HUDEP-2 (cell line): ENCODE data around the gene UPP2.

Source experiments
- DNase-seq, 76 experiments: peaks; one replicate each; lab custom pipeline; 2025; ENCODE audit not compliant: unreplicated experiment in 76 of 76; lab: John Stamatoyannopoulos, UW

Gene UPP2

DNA sequence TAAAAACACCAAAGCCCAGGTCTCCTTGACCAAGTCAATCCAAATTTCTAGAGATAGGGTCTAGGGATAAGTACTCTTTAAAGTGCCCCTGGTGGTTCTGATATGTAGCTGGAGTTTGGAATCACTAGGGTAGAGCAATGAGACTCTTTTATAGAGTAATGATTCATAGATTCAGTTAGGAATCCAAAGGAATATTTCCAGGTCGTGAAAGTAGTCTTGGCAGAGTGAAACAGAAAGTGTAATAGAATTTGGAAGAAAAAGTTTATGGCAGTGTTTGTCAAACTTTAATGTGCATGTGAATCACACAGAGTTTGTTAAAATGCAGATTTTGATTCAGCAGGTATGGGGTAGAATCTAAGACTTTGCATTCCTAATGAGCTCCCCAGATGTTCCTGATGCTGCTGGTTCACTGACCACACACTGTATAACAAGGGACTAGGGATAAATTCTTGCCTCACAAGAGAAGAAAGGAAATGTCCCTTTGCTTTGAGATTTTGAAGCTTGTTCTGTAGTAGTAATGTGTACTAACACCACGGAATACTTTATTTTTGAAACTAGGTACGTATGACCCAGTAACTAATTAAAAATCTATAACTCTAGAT, 1.8 kb downstream of the UPP2 start:
- no peak for DNase-seq

DNA sequence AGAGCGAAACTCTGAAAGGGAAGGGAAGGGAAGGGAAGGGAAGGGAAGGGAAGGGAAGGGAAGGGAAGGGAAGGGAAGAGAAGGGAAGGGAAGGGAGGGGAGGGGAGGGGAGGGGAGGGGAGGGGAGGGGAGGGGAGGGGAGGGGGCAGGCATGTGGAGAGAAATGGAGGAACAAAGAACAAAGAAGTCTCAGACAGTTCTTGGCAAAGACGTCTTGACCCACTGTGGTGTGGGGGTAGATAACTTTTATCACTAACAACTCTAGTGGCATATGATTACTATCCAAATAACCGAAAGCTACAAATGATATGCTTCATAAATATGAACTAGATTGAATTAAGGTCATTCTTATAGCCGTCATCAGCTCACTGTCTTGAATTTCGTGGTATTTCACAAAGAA, 3.2 kb downstream of the UPP2 start:
- DNase-seq, result no peak

DNA sequence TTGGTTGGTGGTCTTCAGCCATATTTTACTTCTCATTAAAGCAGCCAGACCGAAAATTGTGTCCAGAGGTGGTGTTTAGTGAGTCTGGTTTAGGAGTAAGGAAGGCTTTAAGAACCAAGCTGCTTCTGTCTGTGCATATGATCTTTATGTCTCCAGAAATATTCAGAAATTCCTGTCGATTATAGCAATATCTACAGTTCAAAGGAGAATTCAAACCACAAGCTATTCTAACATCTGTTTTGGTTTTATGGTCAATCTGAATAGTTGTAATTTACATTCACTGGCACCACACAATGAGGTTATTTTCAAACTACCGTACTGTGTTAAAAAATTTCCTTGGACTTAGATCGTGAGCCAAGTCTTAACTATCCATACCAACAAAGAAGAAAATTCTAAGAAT, 11.3 kb downstream of the UPP2 start:
- no peak for DNase-seq

DNA sequence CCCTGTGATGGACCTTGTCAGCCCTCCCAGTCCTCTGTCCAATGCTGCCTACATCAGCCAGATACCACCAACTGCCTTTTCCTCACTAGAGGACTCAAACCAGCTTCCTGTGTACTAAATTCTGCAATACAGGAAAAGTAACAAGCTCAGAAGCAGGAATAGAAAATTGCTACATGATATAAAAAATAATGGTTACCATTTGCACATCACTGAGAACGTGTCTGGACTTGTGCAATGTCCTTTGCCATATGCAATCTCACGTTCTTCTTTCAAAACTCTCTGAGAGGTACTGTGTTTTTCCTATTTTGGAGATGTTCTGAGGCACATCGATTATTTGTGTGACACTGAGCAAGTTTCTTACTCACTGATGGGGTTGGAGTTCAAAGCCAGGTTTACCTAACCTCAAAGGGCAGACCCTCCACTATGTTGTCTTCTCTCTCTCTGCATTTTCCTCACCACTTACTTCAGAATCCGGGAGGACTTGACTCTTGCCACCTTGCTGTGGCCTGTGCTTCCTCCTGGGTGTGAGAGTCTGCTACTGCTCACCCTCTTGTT, 12.1 kb downstream of the UPP2 start:
- no peak for DNase-seq

DNA sequence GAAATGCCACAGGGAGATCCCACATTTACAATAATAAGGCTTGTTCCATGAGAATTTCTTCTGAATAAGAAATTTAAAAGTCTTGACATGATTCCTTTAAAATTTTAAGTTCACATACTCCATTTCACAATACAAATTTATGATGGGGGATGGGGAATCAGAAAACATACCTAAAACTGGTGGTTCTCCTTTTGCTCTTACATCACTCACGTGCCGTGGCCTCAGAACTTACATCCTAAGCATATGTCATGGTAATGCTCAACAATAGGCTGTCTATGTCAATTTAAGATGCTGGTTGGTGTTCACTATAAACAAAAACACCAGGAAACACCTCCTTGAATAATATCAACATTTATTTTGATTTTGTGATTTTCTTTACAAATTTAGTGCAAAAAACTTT, 12.8 kb downstream of the UPP2 start:
- no peak for DNase-seq

DNA sequence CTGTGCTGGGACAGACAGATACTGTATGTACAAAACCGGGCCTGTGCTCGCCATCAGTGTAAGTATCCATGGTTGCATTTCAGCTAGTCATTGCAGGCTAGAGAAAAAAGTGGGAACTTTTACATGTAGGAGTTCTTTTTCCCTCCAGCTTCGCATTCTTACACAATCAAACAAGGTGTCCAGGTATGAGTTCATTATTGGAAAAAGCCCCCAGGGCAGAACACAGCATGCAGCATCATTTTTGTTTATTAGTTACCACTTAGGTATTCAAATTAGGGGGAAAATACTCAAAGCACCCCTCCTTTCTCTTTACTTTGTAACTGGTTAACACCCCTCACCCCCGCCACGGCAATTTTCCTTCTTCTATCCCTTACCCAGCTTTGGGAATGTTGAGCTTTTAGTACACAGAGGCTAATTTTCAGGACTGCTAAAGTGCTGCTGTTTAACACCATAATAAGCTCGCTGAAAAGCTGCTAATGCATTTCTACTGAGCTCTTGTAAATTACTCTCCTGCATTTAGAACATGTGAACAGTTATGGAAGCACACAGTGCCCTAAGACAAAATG, 13.6 kb downstream of the UPP2 start:
- DNase-seq, result no peak

DNA sequence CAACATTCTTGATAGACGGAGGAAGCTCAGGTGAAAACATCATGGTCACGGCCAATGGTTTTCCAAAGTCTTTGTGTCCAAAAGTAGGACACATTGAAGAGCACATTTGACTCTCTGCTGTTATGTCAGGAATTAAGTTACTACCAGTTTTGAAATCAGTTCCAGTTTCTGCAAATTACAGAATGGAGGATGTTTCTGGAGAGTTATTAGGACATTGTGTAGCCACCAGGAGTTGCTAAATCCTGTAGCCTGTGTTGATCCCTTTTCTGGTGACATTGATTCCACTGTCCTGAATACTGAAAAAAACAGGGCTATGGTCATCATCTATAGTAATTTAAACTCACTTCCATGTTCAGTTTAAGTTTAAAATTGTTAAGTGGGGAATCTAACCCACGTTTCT, 15.3 kb downstream of the UPP2 start:
- DNase-seq, result no peak

DNA sequence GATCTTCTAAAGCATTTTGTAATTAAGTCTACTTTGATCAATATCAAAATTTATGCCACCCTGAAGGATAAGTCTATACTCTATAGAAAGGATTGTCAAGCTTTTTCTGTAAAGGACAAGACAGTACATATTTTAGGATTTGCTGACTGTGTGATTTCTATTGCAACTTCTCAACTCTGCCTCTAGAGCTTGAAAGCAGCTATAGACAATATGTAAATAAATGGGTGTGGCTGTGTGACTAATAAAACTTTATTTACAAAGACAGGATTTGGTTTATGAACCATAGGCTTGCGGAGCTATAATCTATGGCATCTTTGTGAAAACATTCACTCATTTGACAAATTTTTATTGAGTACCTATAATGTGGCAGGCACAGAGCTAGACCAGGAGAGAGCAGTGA, 18.4 kb downstream of the UPP2 start:
- no peak for DNase-seq

DNA sequence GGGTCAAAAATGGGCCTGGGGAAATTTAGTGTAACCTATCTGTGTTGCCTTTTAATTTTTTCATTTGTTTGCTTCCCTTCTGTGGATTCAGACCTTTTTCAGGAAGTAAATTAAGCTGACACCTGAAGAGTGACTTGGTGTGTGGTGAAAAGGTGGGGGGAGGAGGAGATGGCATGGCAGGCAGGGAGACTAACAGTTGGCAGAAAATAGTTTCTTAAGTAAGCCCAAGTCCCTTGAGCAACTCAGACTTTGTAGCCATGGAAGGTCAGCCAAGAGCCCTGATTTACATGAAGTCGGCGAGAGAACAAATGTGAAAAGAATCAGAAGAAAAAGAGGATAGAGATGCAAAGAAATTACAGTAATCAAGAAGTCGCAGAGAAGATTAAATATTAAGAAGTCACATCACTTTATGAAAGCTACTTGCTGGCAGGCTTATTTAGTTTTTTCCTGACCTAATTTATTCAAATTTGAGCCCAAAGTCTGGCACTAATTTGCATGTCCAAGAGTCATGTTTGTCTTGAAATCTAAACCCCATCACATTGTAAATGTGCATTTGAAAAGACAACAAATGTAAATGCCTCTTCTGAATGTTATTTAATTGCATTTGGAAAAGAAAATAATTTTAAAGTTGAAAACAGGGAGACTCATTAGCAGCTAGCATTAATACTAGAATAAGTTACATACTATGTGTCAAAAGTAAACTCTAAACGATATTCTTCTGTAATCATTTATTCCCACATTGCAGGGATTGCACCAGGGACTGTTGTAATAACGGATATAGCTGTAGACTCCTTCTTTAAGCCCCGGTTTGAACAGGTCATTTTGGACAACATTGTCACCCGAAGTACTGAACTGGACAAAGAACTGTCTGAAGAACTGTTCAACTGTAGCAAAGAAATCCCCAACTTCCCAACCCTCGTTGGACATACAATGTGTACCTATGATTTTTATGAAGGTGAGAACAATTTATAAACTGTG, 19.3 kb downstream of the UPP2 start:
- no peak for DNase-seq

DNA sequence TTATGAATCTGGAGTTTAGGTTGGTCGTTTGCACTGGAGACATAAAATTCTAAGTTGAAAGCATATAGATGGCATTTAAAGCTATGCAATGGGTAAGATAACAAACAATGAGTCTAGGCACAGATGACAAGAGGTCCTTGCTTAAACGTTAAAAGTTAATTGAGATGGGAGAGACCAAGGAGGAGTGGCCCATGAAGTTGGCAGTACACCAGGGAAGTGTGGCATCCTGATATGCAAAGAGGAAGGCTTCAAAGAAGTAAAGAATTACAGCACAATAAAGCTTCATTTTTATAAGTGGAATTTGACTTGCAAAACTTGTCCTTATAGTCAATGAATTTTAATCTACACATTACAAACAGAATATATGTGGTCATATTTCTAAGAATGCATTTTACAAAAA, 23.2 kb downstream of the UPP2 start:
- no peak for DNase-seq

DNA sequence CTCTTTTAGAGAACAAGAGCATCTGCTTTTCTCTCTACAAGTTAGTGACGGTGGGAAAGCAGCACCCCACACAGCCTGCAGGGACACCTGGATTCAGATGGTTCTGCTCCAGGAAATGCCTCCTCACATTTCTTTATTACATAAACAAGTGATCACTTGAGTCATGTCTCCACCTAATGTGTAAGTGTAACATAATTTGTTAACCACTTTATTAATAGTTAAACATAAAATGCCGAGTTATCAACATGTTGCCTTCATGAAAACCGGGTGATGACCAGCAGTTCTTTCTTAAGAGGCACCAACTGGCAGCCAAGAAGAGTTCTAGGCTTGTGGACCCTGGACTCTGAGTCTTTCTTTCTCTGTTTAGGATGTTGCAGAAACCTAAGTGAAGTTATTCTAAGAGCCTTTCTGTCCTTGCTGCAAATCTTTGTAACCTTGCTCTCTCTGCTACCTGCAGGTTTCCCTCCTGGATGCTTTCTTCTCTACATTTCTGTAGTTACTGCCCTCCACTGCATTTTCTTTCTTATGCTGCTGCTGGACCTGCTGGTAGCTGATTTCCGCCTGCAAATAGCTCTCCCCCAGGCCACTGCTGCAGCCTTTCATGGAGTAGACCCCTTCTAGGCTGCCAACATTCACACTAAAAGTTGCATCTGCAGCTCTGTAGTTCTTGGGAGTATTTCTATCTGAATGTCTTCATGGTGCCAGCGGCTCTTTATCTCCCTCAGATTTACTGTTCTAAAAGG, 24.3 kb downstream of the UPP2 start:
- no peak for DNase-seq

DNA sequence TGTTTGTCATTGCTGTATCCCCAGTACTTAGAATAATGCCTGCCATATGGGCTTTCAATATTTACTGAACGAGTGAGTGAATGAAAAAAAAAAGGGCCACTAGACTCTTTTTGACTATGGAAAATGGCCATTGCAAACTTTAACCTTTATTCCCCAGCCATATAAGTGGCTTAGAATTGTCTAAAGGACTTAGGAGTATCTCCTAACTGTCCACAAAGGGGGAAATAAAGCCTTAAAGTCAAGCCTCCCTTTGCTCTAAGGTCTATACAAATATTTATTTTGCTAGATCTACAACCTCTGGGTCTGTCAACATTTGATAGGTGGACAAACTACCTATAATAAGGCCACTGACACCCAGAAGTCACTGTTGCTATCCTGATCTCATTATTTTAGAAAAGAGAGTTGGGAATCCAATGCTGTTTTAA, 25.7 kb downstream of the UPP2 start:
- no peak for DNase-seq

DNA sequence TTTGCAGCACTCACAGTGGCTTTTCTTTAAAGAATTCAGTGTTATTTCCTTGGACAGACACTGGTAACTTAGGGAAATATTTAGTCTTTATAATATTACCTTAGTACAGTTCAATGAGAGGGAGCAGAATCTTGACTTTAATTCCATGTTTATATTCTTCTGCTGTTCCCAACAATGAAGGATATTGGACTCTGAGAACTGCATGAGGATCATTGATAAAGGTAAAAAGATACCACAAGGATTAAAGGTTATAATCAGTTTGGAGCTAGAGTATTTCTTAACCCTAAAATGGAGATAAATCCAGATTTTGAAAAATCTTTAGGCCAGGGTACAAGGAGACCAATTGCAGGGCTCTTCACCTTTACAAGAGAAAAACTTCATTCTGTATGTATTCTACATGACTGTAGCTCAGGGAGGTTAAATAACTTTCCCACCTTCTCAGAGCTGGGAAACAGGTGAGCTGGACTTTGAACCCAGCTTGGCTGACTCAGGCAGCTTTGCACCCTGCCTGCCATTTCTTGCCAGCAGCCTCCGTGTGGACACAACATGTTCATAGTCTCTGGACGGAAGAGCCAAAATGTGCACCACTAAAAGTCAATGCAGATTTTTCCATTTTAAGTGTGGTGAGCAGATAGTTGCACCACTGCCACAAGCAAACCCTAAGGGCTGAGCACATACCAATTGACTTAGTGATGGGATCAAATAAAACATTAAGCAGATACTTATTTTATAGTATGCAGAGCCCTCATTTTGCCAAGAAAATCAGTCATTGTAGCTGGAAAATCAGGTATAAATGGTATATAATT, 26.7 kb downstream of the UPP2 start:
- no peak for DNase-seq

DNA sequence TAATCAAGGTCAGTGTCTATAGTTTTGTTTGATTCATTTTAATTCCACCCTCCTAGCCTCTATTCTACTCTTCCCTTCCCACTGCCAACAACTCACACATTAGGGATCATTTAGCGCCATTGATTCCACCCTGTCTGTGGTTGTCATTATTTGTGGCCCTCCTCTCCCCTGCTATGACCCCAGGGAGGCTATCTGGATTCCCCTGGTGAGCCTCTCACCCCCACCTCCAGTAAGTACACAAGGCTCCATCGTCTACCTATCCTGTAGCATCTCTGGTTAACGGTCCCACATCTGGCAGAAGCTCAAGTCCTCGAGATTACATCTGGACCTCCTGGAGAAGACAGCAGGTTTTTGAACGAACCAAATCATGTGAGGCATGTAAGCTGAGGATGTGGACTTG, 27.4 kb downstream of the UPP2 start:
- DNase-seq, result no peak

DNA sequence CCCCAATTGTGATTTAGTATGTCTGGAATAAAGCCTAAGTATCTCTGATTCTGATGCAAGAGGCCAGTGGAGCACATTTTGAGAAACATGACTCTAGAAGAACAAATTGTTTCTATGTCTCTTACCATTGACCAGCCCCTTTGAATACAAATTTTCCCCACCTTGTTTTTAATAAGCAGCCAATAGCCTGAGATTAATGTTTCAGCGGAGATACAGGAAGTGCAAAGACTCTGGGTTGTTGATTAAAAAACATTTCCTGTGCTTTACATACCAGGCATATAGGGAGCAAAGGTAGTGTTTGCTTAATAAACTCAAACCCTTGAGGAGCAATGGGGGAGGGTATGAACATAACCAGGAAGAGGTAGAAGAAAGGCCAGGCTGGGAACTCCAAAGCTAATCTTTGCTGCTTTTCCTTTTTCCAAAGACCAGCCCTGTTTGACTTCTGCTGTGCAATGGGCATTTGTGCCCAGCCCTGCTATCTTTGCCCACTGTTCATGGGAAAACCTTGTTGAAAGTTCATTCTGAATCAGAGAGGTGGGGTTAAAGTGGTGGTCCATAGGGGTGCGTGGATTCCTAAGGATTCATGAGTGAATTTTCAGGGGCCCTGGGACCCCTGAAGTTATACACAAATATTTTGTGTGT, 29.3 kb downstream of the UPP2 start:
- no peak for DNase-seq

DNA sequence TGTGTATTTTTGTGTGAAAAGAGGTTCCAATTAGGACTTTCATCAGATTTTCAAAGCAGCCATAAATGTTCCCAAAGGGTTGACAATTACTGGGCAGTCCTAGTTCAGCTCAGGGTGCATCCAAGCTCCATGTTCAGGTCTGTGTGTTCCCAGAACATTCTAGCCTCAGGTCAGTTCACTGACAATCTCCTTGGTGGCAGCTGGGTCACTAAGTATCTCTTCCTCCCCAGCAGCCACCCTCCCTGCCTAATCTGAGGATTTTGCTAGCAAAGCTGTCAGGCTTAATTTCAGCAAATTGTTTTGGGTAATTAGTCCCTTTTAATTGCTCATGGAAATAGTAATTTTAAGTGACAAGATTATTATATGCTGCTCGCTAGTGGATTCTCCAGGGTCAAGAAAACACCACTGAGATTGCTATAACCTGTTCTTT, 29.8 kb downstream of the UPP2 start:
- DNase-seq, result no peak

DNA sequence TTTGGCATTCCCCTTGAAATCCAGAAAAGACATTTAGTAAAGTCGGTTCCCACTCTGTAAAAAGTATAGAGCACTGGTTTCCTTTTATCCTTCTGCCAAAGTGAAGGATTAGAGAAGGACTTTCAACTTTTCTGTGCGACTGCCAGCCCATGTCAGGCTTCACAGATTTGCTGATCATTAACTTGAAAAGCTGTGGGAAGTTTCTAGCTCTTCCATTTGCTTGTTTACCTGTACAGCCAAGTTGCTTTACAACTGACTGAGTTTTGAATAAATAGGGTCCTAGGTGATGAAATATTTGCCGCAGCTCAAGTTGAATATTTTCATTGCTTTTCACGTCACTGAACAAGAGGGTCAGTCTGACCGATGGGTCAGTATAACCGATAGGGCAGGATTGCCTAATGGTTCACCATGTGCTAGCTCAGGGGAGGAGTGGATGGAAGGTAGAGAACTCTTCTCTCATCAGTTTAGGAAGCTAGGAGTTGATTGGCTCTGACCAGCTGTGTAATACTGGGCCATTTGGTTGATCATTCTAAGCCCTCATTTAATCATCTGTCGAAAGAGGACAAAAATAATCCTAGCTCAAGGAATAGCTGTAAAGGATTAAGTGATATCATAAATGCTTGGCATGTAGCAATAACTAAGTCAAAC, 30.4 kb downstream of the UPP2 start:
- DNase-seq, result no peak

DNA sequence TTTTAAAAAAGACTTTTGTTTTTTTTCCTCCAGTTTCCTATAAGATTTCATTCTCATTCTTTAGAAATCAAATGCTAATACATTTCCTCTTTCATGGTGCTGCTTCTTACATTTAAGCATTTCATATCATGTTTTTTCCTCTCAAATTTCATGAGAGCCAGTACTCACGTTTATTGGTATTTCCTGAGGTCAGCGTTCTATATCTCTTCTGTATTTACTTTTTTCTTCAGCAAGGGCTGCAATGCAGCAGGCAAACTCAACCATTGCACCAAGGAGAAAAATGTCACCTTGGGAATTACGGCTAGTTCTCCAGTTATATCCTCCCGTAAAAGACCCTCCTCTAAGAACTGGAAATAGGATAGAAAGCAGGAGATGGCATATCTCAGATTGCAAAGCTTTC, 32.4 kb downstream of the UPP2 start:
- no peak for DNase-seq

DNA sequence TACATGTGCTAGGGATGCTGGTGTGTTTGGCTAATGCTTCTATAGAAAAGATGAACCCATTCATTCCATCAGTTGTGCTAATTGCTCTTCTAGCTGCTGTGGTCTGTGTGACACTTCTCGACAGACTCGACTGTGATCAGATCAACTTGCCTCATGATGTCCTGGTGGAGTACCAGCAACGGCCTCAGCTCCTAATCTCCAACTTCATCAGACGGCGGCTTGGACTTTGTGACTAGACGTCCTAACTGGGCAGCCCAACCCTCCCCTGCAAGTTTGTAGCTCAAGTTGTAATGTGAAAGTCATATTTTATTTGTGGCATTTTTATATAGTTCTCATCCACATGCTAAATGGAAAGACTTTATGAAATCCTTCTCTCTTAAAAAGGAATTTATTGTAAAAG, 33.0 kb downstream of the UPP2 start:
- no peak for DNase-seq
